H54 (cell line): Measurements from ENCODE around the gene SLC41A2.
"Not testable (repeated sequence)": the region's sequence is repeated elsewhere in the genome, so short reads cannot be mapped to it uniquely, and the experiment has no call there.

Experiments used
- DNase-seq: peaks from one replicate; pipeline ENCODE4 v3.0.0; 2011; ENCODE audit warnings: low spot score, mixed read lengths; ENCODE audit not compliant: insufficient read length
- FAIRE-seq: peaks from 3 replicates; lab custom pipeline; 2011; peaks lifted over from hg19 to GRCh38; lab: Jason Lieb, UNC
- POLR2A ChIP-seq: IDR thresholded peaks from 2 replicates; pipeline ENCODE4 v1.6.1; 2011; ENCODE audit warnings: low read depth, mild to moderate bottlenecking, low read length

The SLC41A2 gene, protein sequence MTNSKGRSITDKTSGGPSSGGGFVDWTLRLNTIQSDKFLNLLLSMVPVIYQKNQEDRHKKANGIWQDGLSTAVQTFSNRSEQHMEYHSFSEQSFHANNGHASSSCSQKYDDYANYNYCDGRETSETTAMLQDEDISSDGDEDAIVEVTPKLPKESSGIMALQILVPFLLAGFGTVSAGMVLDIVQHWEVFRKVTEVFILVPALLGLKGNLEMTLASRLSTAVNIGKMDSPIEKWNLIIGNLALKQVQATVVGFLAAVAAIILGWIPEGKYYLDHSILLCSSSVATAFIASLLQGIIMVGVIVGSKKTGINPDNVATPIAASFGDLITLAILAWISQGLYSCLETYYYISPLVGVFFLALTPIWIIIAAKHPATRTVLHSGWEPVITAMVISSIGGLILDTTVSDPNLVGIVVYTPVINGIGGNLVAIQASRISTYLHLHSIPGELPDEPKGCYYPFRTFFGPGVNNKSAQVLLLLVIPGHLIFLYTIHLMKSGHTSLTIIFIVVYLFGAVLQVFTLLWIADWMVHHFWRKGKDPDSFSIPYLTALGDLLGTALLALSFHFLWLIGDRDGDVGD

GRCh38 chr12:104958001-104958804 lies at the start of gene SLC41A2:
SLC41A2 (minus strand) TSS chr12:104958290; CDS start chr12:104928527, 29,763 bp downstream.
- FAIRE-seq = peak; percentile 96
- peak; percentile 90 for DNase-seq
- TF ChIP-seq POLR2A = peak; percentile 53

DNA sequence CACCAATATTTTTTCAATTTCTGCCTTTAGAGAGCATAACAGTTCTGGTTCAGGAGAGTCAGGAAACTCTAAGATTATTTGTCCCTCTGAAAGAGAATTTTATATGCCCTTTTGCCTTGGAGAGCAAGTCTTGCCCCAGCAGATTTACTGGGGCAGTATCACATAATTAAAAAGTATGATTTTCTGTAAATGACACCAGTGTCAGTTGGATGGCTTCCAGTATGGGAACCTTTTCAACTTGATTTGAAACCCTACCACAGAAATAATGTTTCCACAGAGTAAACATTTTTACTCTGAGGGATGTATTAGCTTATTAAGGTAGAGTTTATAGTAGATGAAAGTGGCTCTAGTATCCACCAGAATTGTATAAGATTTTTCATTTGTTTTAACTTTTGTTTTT lies 43.4 kb upstream of the SLC41A2 start:
- DNase-seq (no peak), FAIRE-seq (no peak)
- TF ChIP-seq POLR2A = no peak

DNA sequence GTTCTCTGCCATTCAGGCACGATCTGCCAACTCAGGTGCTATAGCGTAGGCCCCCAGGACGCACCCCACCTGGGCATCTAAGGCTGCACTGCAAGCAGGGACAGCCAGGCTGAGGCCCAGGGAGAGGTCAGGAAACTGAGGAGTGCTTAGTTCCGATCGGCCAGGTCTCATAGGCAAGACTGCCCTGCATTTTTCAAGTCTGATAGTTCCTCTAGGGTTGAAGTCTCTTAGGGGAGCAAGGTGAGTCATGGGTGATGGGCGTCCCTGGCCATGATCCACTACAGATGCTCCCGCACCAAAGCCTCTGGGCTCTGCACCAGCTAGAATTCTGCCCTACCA lies 41.2 kb upstream of the SLC41A2 start:
- FAIRE-seq (no peak), DNase-seq (no peak)
- no peak for TF ChIP-seq POLR2A

- TF ChIP-seq POLR2A = no peak
- FAIRE-seq (no peak), DNase-seq (no peak)
These were observed 40.6 kb upstream of the SLC41A2 start for GRCh38 chr12:104998423-104999346.

- FAIRE-seq = no peak
- no peak for DNase-seq
- TF ChIP-seq POLR2A = no peak
These were observed 39.5 kb upstream of the SLC41A2 start for GRCh38 chr12:104997541-104997940.

GRCh38 chr12:104994336-104994735 lies 36.2 kb upstream of the SLC41A2 start:
- DNase-seq = no peak
- TF ChIP-seq POLR2A = no peak
- FAIRE-seq = no peak

GRCh38 chr12:104991565-104992128 lies 33.6 kb upstream of the SLC41A2 start:
- no peak for TF ChIP-seq POLR2A
- DNase-seq (no peak), FAIRE-seq (no peak)

- DNase-seq (no peak), FAIRE-seq (no peak)
- TF ChIP-seq POLR2A = no peak
These were observed 32.9 kb upstream of the SLC41A2 start for GRCh38 chr12:104990950-104991349.

DNA sequence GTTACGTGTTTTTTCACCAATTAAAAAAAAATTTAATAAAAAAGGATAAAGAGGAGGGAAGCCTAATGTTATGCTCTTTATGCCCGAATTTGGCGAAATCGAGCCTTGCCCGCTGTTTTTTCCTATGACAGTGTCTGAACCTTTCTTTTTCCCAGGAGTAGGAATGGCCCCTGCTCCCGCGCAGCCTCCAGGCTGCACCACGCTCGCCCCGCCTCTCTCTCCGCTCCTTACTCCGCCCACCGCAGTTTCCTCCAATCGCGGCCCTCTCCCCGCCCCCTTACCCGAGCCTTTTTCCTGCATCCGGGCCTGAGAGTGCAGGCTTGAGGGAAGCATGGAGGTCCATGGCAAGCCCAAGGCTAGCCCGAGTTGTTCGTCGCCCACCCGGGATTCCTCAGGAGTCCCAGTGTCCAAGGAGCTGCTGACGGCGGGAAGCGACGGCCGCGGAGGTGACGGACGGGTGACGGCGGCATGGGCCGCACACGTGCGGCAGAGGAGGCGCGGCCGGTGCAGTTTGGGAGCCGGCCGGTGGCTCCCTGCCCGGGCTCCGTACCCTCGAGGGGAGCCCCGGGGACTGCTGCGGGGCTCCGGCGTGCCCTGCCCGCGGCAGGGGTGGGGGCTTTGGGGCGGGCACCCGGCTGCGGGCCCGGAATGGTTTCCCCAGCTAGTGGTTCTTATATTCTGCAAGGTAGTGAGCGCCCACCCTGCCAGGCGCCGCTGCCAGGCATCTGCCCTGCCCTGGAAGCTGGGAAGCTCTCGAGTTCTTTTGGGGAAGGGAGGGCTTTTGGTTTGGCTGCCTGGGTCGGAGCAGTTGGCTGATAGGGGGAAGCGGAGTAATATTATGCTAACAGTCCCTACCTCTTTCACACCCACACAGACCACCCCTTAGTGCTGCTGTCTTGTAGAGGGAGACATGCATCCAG lies 28.2 kb upstream of the SLC41A2 start, which contains the start of gene NOPCHAP1:
Gene NOPCHAP1, plus strand, starts transcription at position 295 of the 920 bp plus-strand sequence. Its CDS starts 37 bp downstream, at position 332.
- peak; percentile 92 for TF ChIP-seq POLR2A
- peak; percentile 86 for DNase-seq
- FAIRE-seq = peak; percentile 90

DNA sequence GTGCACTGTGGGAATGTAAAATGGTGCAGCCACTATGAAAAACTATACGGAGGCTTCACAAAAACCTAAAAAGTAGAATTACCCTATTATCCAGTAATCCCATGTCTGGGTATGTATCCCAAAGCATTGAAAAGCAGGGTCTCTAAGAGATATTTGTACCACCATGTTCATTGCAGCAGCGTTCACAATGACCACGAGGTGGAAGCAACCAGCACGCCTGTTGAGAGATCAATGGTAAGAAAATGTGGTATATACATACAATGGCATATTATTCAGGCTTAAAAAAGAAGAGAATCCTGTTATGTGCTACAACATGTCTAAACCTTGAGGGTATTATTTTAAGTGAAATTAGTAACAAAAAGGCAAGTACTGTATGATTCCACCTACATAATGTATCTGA lies 27.1 kb upstream of the SLC41A2 start:
- no peak for TF ChIP-seq POLR2A
- DNase-seq = no peak
- FAIRE-seq = peak; percentile 80

GRCh38 chr12:104977688-104978087 lies 19.6 kb upstream of the SLC41A2 start:
- not testable (repeated sequence) for DNase-seq, FAIRE-seq

DNA sequence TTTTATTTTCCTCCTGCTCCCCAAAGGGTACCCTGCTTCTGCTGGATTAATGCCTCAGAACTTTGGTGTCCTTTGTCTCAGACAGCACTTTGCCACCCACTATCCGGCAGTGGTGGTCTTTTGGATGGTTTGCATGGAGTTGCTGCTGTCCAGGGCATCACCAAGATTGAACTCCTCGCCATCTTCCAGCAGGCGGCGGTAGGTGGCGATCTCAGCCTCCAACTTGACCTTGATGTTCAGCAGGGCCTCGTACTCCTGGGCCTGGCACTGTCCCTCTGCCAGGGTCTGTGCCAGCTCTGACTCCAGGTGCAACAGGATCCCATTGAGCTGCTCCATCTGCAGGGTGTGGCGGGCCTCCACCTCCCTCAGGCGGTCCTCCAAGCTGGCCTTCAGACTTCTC lies 18.6 kb upstream of the SLC41A2 start:
- no peak for FAIRE-seq
- TF ChIP-seq POLR2A = no peak
- no peak for DNase-seq
